ENCODE measurements around the gene HSPB1. TPM values are rescaled to one million over a fixed set of nuclear protein-coding genes. Genes with fewer than 3 reads are reported as not detected.

Gene HSPB1
- total and polyA plus RNA-seq, 4 donors = 89.6 to 529 (median 356) TPM

GRCh38 chr7:76346097-76346496, 43.6 kb downstream of the HSPB1 start:
- Histone ChIP-seq H3K36me3 (ENCODE audit: control insufficient read depth in 4 of 4, insufficient read depth in 4 of 4, low read length in 4 of 4) (peaks cover 18 to 32% (median 21%) of the 10 kb centered on the region in 4 donors), H3K4me1 (ENCODE audit: control insufficient read depth in 5 of 5, insufficient read depth in 5 of 5, low read length in 5 of 5) (peaks cover 0 to 23% (median 0%) of the 10 kb centered on the region in 5 donors), H3K9me3 (ENCODE audit: control insufficient read depth in 4 of 4, insufficient read depth in 3 of 4, low read length in 3 of 4) (no peaks in the 10 kb centered on the region), H3K27me3 (ENCODE audit: control insufficient read depth in 3 of 3, insufficient read depth in 3 of 3, low read length in 2 of 3) (no peaks in the 10 kb centered on the region), H3K27ac (ENCODE audit: low read depth in 1 of 2, low read length in 1 of 2) (peak overlapping the region in 1 of 2 donors; percentile 85), H3K9ac (ENCODE audit: insufficient read depth in 1 of 2, low read length in 2 of 2) (no peak overlapping the region), H3K4me3 (no peak overlapping the region)
- WGBS, 2 donors = 75 to 82% methylated on average over 6 of the region's 6 CpGs
- DNase-seq (no peak), ATAC-seq (ENCODE audit: insufficient read depth, low FRiP score) (peak; percentile 75)
- TF ChIP-seq CTCF (IDR thresholded peaks at IDR 0.05; ENCODE audit: control extremely low read depth, extremely low read depth) = no peak

GRCh38 chr7:76346778-76347177, 44.3 kb downstream of the HSPB1 start:
- Histone ChIP-seq H3K27me3 (ENCODE audit: control insufficient read depth in 3 of 3, insufficient read depth in 3 of 3, low read length in 2 of 3) (no peaks in the 10 kb centered on the region), H3K4me1 (ENCODE audit: control insufficient read depth in 5 of 5, insufficient read depth in 5 of 5, low read length in 5 of 5) (peaks cover 0 to 24% (median 0%) of the 10 kb centered on the region in 5 donors), H3K4me3 (no peak overlapping the region), H3K9me3 (ENCODE audit: control insufficient read depth in 4 of 4, insufficient read depth in 3 of 4, low read length in 3 of 4) (no peaks in the 10 kb centered on the region), H3K27ac (ENCODE audit: low read depth in 1 of 2, low read length in 1 of 2) (peak overlapping the region in 1 of 2 donors; percentile 85), H3K36me3 (ENCODE audit: control insufficient read depth in 4 of 4, insufficient read depth in 4 of 4, low read length in 4 of 4) (peaks cover 18 to 32% (median 21%) of the 10 kb centered on the region in 4 donors), H3K9ac (ENCODE audit: insufficient read depth in 1 of 2, low read length in 2 of 2) (no peak overlapping the region)
- peak; percentile 38 for ATAC-seq (ENCODE audit: insufficient read depth, low FRiP score)
- no peak for TF ChIP-seq CTCF (IDR thresholded peaks at IDR 0.05; ENCODE audit: control extremely low read depth, extremely low read depth)
- DNase-seq = peak in 1 of 3 donors; percentile 25
- WGBS, 2 donors = 17 to 35% methylated on average over 8 of the region's 8 CpGs

- peaks cover 0 to 24% (median 0%) of the 10 kb centered on the region in 5 donors for H3K4me1 ChIP-seq (ENCODE audit: control insufficient read depth in 5 of 5, insufficient read depth in 5 of 5, low read length in 5 of 5)
- H3K27ac ChIP-seq (ENCODE audit: low read depth in 1 of 2, low read length in 1 of 2) = no peak overlapping the region
- no peaks in the 10 kb centered on the region for H3K27me3 ChIP-seq (ENCODE audit: control insufficient read depth in 3 of 3, insufficient read depth in 3 of 3, low read length in 2 of 3)
- peaks cover 15 to 32% (median 19%) of the 10 kb centered on the region in 4 donors for H3K36me3 ChIP-seq (ENCODE audit: control insufficient read depth in 4 of 4, insufficient read depth in 4 of 4, low read length in 4 of 4)
- no peak for TF ChIP-seq CTCF (IDR thresholded peaks at IDR 0.05; ENCODE audit: control extremely low read depth, extremely low read depth)
- no peak for DNase-seq
- no peak for ATAC-seq (ENCODE audit: insufficient read depth, low FRiP score)
- WGBS, 2 donors = 34 to 57% methylated on average over 5 of the region's 5 CpGs
- no peak overlapping the region for H3K9ac ChIP-seq (ENCODE audit: insufficient read depth in 1 of 2, low read length in 2 of 2)
- no peak overlapping the region for H3K4me3 ChIP-seq
- no peaks in the 10 kb centered on the region for H3K9me3 ChIP-seq (ENCODE audit: control insufficient read depth in 4 of 4, insufficient read depth in 3 of 4, low read length in 3 of 4)
Measured at GRCh38 chr7:76347710-76348109, 45.2 kb downstream of the HSPB1 start.
